HK-2 (cell line): Measurements from ENCODE around the gene MLLT10.
A peak's percentile ranks its signal among the peaks of the same experiment; 100 is the strongest.

Experiments used
- DNase-seq: peaks from one replicate; pipeline ENCODE4 v3.0.0-alpha.2; 2018; ENCODE audit not compliant: unreplicated experiment

The MLLT10 gene

GRCh38 chr10:21740989-21741388 lies 207.0 kb downstream of the MLLT10 start:
- DNase-seq = no peak

- no peak for DNase-seq
Observed at GRCh38 chr10:21742740-21743412, 208.8 kb downstream of the MLLT10 start.

- no peak for DNase-seq
Observed at GRCh38 chr10:21744223-21744622, 210.2 kb downstream of the MLLT10 start.

- no peak for DNase-seq
Observed at GRCh38 chr10:21746118-21746517, 212.1 kb downstream of the MLLT10 start.

GRCh38 chr10:21747809-21748208 lies 213.8 kb downstream of the MLLT10 start:
- DNase-seq = no peak

- no peak for DNase-seq
Observed at GRCh38 chr10:21749788-21750187, 215.8 kb downstream of the MLLT10 start.

- DNase-seq = no peak
Observed at GRCh38 chr10:21750424-21750823, 216.4 kb downstream of the MLLT10 start.

- DNase-seq = no peak
Observed at GRCh38 chr10:21751341-21752310, 217.6 kb downstream of the MLLT10 start.

GRCh38 chr10:21753497-21754270 lies 219.7 kb downstream of the MLLT10 start:
- DNase-seq = no peak

- DNase-seq = peak; percentile 12
Observed at GRCh38 chr10:21754410-21755011, 220.5 kb downstream of the MLLT10 start.

- no peak for DNase-seq
Observed at GRCh38 chr10:21756707-21757106, 222.7 kb downstream of the MLLT10 start.

- no peak for DNase-seq
Observed at GRCh38 chr10:21757185-21757901, 223.3 kb downstream of the MLLT10 start.

GRCh38 chr10:21758239-21758638 lies 224.2 kb downstream of the MLLT10 start:
- DNase-seq = no peak

- no peak for DNase-seq
Observed at GRCh38 chr10:21758696-21759095, 224.7 kb downstream of the MLLT10 start.

- no peak for DNase-seq
Observed at GRCh38 chr10:21759232-21759631, 225.2 kb downstream of the MLLT10 start.

- no peak for DNase-seq
Observed at GRCh38 chr10:21760332-21760731, 226.3 kb downstream of the MLLT10 start.

GRCh38 chr10:21764466-21765189 lies 230.6 kb downstream of the MLLT10 start:
- DNase-seq = no peak

GRCh38 chr10:21769041-21769440 lies 235.0 kb downstream of the MLLT10 start:
- no peak for DNase-seq

GRCh38 chr10:21771219-21771618 lies 237.2 kb downstream of the MLLT10 start:
- no peak for DNase-seq

GRCh38 chr10:21776883-21777282 lies 242.9 kb downstream of the MLLT10 start:
- DNase-seq = no peak
